Skeletal muscle tissue (tissue), 4 donors: ENCODE measurements around the gene NIPSNAP3A. TPM values are rescaled to one million over a fixed set of nuclear protein-coding genes. Genes with fewer than 3 reads are reported as not detected.

Experiments
- H3K27ac ChIP-seq: one replicate; pipeline ENCODE4 v1.7.0; 2013; ENCODE audit warnings: mild to moderate bottlenecking, low read depth, low read length, inconsistent platforms
- H3K27me3 ChIP-seq, 3 donors: one replicate each; pipeline ENCODE4 v1.7.0; 2013; ENCODE audit warnings: low read length in 3 of 3; ENCODE audit not compliant: control insufficient read depth in 3 of 3, insufficient read depth in 3 of 3
- H3K36me3 ChIP-seq, 3 donors: one replicate each; pipeline ENCODE4 v1.7.0; 2013; ENCODE audit warnings: low read length in 3 of 3; ENCODE audit not compliant: control insufficient read depth in 3 of 3, insufficient read depth in 3 of 3
- H3K4me1 ChIP-seq, 3 donors: one replicate each; pipeline ENCODE4 v1.7.0; 2013; ENCODE audit warnings: low read length in 3 of 3, mild to moderate bottlenecking in 3 of 3; ENCODE audit not compliant: control insufficient read depth in 3 of 3, insufficient read depth in 3 of 3
- H3K4me3 ChIP-seq, 3 donors: one replicate each; pipeline ENCODE4 v1.7.0; 2013; ENCODE audit warnings: low read length in 3 of 3
- H3K9ac ChIP-seq, 3 donors: one replicate each; pipeline ENCODE4 v1.7.0; 2013; ENCODE audit warnings: low read length in 3 of 3, mild to moderate bottlenecking in 3 of 3, moderate library complexity in 2 of 3, low read depth in 1 of 3
- H3K9me3 ChIP-seq, 3 donors: one replicate each; pipeline ENCODE4 v1.7.0; 2013; ENCODE audit warnings: low read length in 3 of 3; ENCODE audit not compliant: control insufficient read depth in 3 of 3
- total RNA-seq: library from RNA; depleted of rRNA; stranded (reverse); fragments of >200 nt; gene quantifications from one replicate; pipeline ENCODE4 v1.2.3, GENCODE V29; 2014
- donor health status: Osteomylitis.

The NIPSNAP3A gene
- total RNA-seq, 1 donor from 2014 or later = 45.4 TPM

DNA sequence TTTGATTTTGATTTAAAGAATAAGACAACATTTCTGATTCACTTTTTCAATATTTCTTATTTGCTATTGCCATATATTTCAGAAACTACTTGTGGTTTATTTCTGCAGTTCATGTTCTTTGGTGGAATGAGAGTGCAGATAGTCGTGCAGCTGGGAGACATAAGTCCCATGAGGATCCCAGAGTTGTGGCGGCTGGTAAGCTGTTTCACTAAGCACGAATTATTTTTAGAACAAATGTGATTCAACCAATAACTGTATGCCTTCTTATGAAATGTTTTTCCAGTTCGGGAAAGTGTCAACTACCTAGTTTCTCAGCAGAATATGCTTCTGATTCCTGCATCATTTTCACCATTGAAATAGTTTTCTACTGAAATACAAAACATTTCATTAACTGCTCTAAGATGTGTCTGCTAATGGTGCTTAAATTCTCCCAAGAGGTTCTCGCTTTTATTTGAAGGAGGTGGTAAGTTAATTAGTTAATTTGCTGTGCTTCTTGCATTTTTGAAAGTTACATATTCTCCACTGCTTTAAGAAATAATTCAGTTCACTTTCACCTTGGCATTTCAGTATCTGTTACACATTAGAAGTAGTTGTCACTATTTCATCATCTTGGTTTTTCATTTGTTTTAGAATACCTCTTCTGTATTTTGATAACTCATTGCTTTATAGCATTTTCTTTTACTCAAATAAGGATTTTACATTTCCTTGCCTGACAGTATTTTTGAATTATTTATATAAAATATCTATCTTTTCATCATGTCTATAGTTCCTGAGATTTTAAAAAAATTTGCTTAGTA, 25.4 kb downstream of the NIPSNAP3A start:
- Histone ChIP-seq H3K36me3 (no peaks in the 10 kb centered on the region), H3K9me3 (no peaks in the 10 kb centered on the region), H3K4me1 (peaks cover 19 to 25% (median 22%) of the 10 kb centered on the region in 3 donors), H3K27ac (peak overlapping the region; percentile 88), H3K27me3 (no peaks in the 10 kb centered on the region), H3K4me3 (peak overlapping the region; percentile 10 to 52 (median 42)), H3K9ac (peak overlapping the region; percentile 41 to 72 (median 66))

DNA sequence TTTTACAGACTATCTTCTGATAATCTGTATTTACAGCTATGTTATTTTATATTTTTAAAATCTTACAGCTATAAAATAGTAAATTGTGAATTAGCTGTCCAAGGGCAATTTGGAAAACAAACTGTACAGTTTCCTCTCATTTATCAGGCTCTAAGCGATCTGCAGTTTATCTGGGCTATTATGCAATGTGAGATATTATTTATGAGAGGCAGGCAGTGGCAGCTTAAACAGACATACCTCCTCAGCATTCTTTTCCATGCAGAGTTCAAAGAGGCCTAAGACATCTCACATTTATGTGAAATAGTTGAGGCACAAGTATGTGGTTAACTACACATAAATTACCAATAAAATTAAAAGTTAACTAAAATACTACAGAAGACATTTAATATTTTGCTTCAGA, 26.6 kb downstream of the NIPSNAP3A start:
- Histone ChIP-seq H3K9ac (peak overlapping the region; percentile 41 to 60 (median 59)), H3K4me1 (peaks cover 19 to 29% (median 22%) of the 10 kb centered on the region in 3 donors), H3K36me3 (no peaks in the 10 kb centered on the region), H3K27ac (peak overlapping the region; percentile 88), H3K27me3 (no peaks in the 10 kb centered on the region), H3K9me3 (no peaks in the 10 kb centered on the region), H3K4me3 (peak overlapping the region; percentile 51 to 65 (median 52))

DNA sequence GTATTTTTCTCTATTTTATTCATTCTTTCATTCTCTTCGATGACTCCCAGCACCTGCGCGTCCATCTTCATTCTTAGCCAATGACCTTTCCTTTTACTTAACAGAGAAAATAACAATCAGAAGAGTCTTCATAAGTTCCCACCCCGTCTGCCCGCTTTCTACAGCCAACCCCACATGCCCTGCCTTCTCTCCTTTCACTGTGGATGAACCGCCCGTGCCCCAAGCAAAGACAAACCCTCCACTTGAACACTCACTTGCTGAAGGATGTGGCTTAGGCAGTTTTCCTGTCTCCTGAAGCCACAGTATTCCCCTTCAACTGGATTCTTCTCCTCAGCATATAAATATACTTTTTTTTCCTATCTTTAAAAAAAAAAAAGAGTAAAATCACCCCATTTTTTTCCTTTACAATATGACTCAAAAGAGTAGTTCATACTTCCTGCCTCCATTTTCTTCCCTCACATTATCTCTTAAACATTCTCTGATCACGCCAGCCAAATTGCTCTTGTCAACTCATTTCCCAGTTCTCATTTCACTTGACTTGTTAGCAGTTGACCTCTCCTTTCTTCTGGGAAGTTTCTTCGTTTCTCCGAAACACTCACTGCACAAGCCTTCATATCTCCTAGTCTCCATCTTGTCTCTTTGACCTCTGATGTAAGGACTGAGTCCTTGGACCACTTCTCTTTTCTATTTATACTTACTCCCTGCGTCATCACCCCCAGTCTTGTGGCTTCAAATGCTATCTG, 27.5 kb downstream of the NIPSNAP3A start:
- Histone ChIP-seq H3K27ac (peak overlapping the region; percentile 88), H3K9ac (peak overlapping the region; percentile 41 to 60 (median 59)), H3K4me3 (peak overlapping the region; percentile 7 to 65 (median 51)), H3K9me3 (no peaks in the 10 kb centered on the region), H3K4me1 (peaks cover 19 to 29% (median 22%) of the 10 kb centered on the region in 3 donors), H3K36me3 (no peaks in the 10 kb centered on the region), H3K27me3 (no peaks in the 10 kb centered on the region)

DNA sequence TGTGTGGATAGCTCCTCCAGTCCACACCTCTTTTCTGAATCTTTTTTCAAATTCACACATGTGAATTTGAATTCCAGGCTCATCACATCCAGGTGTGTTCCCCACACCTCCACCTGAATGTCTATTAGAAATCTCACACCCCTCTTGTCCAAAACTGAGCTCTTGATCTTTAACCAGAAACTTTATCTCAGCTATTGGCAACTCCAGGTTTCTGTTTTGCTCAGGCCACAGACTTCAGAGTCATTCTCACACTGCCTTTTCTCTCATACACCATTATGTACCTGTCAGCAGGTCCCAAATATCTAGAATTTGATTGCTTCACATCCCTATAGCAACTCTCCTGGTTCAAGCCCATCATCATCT, 28.1 kb downstream of the NIPSNAP3A start:
- peak overlapping the region; percentile 88 for H3K27ac ChIP-seq
- no peak overlapping the region for H3K4me3 ChIP-seq

DNA sequence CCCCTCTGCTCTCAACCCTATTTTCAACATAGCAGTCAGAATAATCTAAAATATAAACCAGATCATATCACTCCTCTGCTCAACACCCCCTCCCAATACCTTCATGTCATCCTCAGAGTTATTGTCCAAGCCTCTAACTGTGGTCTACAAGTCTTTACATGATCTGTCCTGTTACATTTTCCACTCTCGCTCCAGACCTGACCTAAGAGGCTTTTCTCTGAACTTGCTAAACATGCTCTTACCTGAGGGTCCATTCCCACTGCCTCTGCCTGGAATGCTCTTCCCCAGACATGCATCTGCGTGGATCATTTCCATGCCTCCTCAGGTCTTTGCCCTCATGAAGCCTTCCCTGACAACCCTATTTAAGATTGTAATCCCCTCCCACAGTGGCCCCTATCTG, 28.5 kb downstream of the NIPSNAP3A start:
- Histone ChIP-seq H3K27me3 (no peaks in the 10 kb centered on the region), H3K9ac (peak overlapping the region in 1 of 3 donors; percentile 27), H3K9me3 (no peaks in the 10 kb centered on the region), H3K4me3 (peak overlapping the region in 1 of 3 donors; percentile 10), H3K36me3 (no peaks in the 10 kb centered on the region), H3K4me1 (peaks cover 19 to 29% (median 22%) of the 10 kb centered on the region in 3 donors), H3K27ac (peak overlapping the region; percentile 88)

More for the DNA sequence above, 28.1 kb downstream of the NIPSNAP3A start:
- peaks cover 19 to 29% (median 22%) of the 10 kb centered on the region in 3 donors for H3K4me1 ChIP-seq
- no peak overlapping the region for H3K9ac ChIP-seq
- no peaks in the 10 kb centered on the region for H3K36me3 ChIP-seq
- no peaks in the 10 kb centered on the region for H3K27me3 ChIP-seq
- no peaks in the 10 kb centered on the region for H3K9me3 ChIP-seq

DNA sequence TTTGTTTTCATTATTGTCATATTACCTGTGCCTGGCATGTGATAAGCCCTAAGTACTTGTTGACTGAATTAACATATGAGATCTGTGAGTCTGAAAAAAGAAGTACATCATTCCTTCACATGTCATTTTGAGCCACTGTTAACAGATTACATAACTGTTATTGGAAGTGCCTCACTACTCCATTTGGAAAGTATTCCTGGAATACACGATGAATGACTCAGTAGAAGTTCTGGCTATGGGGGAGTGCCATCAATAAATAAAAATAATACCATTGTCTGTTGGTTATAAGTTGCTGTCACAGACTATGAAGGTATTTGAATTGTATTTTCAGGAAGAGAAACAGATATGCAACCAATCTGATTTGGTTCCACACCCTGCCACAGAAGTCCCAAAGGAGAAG, 29.3 kb downstream of the NIPSNAP3A start:
- H3K27ac ChIP-seq = peak overlapping the region; percentile 88
- peak overlapping the region in 1 of 3 donors; percentile 27 for H3K9ac ChIP-seq
- peaks cover 19 to 29% (median 22%) of the 10 kb centered on the region in 3 donors for H3K4me1 ChIP-seq
- H3K4me3 ChIP-seq = no peak overlapping the region
- H3K9me3 ChIP-seq = no peaks in the 10 kb centered on the region
- peaks cover 0 to 5% (median 0%) of the 10 kb centered on the region in 3 donors for H3K36me3 ChIP-seq
- no peaks in the 10 kb centered on the region for H3K27me3 ChIP-seq

DNA sequence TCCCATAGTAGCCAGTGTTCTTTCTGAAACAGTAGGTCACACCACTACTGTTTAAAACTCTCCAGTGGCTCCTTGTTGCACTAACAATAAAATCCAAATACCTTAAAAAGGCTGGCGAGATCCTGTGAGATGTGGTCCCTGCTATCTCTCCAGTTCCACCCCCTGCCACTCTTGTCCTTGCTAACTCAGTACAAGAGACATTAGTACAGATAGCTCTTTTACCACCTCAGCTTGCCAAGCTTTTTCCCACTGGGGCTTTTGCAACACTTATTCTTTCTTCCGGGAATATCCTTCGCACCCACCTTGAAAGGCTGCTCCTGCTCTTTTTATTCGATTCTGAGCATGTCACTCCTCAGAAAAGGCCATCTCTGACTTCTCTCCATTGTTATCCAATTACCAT, 31.3 kb downstream of the NIPSNAP3A start:
- peaks cover 9 to 18% (median 14%) of the 10 kb centered on the region in 3 donors for H3K36me3 ChIP-seq
- H3K4me3 ChIP-seq = no peak overlapping the region
- no peaks in the 10 kb centered on the region for H3K27me3 ChIP-seq
- H3K9me3 ChIP-seq = no peaks in the 10 kb centered on the region
- no peak overlapping the region for H3K27ac ChIP-seq
- no peak overlapping the region for H3K9ac ChIP-seq
- peaks cover 19 to 29% (median 19%) of the 10 kb centered on the region in 3 donors for H3K4me1 ChIP-seq

DNA sequence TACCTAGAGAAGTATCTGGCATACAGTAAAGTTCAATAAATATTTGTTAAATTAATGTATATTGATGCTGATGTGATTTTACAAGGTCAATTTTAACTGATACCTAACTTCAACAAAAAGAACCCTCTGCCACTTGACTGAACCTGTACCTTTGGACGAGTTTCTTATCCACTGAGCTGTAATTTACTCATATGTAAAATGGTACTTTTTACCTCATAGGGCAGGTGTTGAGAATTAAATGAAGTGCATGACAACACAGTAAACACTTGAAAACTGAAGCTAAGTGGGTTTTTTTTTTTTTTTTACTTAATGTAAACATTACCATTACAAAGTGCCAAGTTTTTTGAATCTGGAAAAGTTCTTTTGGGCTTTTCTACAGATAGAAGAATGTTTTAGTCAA, 31.9 kb downstream of the NIPSNAP3A start:
- Histone ChIP-seq H3K36me3 (peaks cover 13 to 22% (median 20%) of the 10 kb centered on the region in 3 donors), H3K4me1 (peaks cover 19 to 29% (median 19%) of the 10 kb centered on the region in 3 donors), H3K4me3 (no peak overlapping the region), H3K27ac (no peak overlapping the region), H3K27me3 (no peaks in the 10 kb centered on the region), H3K9me3 (no peaks in the 10 kb centered on the region), H3K9ac (no peak overlapping the region)

DNA sequence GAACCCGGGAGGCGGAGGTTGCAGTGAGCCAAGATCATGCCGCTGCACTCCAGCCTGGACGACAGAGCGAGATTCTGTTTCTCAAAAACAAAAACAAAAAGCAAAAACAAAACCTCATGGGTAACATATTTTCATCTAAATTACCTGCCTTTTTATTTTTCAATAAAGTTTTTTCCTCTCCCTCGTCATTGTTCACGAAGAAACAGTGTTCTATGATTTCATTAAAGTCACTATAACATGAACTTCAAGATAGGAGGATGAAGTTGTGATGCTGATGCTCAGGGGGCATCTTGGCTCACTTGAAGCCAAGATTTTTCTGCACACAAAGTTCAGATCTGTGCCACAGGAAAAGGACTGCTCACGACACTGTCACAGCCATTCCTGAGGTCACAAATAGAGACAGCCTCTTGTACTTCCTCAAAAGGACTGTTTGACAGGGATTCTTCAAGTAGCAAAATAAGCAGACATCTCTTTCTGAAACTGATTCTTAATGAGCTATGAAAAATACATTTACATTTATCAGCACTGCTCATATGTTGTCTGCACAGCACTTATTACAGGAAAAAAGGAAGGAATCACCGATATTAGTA, 32.6 kb downstream of the NIPSNAP3A start:
- Histone ChIP-seq H3K27me3 (no peaks in the 10 kb centered on the region), H3K27ac (no peak overlapping the region), H3K4me1 (peaks cover 19 to 29% (median 19%) of the 10 kb centered on the region in 3 donors), H3K9ac (no peak overlapping the region), H3K9me3 (no peaks in the 10 kb centered on the region), H3K4me3 (no peak overlapping the region), H3K36me3 (peaks cover 13 to 29% (median 27%) of the 10 kb centered on the region in 3 donors)
